Smooth muscle cell (in vitro differentiated cells): ENCODE measurements around the gene ZNF683. TPM values are rescaled to one million over a fixed set of nuclear protein-coding genes. Genes with fewer than 3 reads are reported as not detected.

ENCODE experiments used
- DNase-seq: peaks from one replicate; lab custom pipeline; 2025; ENCODE audit not compliant: unreplicated experiment; lab: John Stamatoyannopoulos, UW
- H2AFZ ChIP-seq: fragments of 200-600 bp; sonication (generic); 2 replicates; pipeline ENCODE4 v1.6.0; 2016; ENCODE audit warnings: antibody characterized with exemption, low read depth, mild to moderate bottlenecking
- H3F3A ChIP-seq: fragments of 200-600 bp; sonication (generic); 2 replicates; pipeline ENCODE4 v1.6.0; 2017; ENCODE audit warnings: antibody characterized with exemption, low read depth
- H3K27ac ChIP-seq: fragments of 200-600 bp; sonication (generic); 2 replicates; pipeline ENCODE4 v1.5.1; 2016; ENCODE audit warnings: low read depth, mild to moderate bottlenecking
- H3K27me3 ChIP-seq: fragments of 200-600 bp; sonication (generic); 2 replicates; pipeline ENCODE4 v1.6.1; 2016; ENCODE audit warnings: low read depth, mild to moderate bottlenecking
- H3K36me3 ChIP-seq: fragments of 200-600 bp; sonication (generic); 2 replicates; pipeline ENCODE4 v1.5.1; 2016; ENCODE audit warnings: low read depth
- H3K4me1 ChIP-seq: fragments of 200-600 bp; sonication (generic); 2 replicates; pipeline ENCODE4 v1.5.1; 2016; ENCODE audit warnings: low read depth
- H3K4me2 ChIP-seq: fragments of 200-600 bp; sonication (generic); 2 replicates; pipeline ENCODE4 v1.6.0; 2016; ENCODE audit warnings: mild to moderate bottlenecking
- H3K4me3 ChIP-seq: fragments of 200-600 bp; sonication (generic); 2 replicates; pipeline ENCODE4 v1.5.1; 2016; ENCODE audit warnings: mild to moderate bottlenecking
- H3K79me2 ChIP-seq: fragments of 200-600 bp; sonication (generic); 2 replicates; pipeline ENCODE4 v1.6.0; 2016; ENCODE audit warnings: low read depth, mild to moderate bottlenecking
- H3K9ac ChIP-seq: fragments of 200-600 bp; sonication (generic); 2 replicates; pipeline ENCODE4 v1.6.0; 2016; ENCODE audit warnings: low read depth
- H3K9me3 ChIP-seq: fragments of 200-600 bp; sonication (generic); replicated peaks from 2 replicates; pipeline ENCODE4 v1.5.1; 2016; ENCODE audit warnings: low read depth
- H4K20me1 ChIP-seq: fragments of 200-600 bp; sonication (generic); 2 replicates; pipeline ENCODE4 v1.6.0; 2016; ENCODE audit warnings: low read depth
- WGBS: methylation state at CpG from one replicate; pipeline ENCODE4 v1.1.7; 2016; ENCODE audit warnings: low lambda C conversion rate; 5-methylcytosine and 5-hydroxymethylcytosine counted together
- polyA plus RNA-seq: library from polyadenylated mRNA; unstranded; fragments of >200 nt; fragmentation: Nextera tagmentation; extraction: Ambion mirVana; gene quantifications from 2 replicates; pipeline ENCODE4 v1.2.1, GENCODE V29; 2016
- total RNA-seq: library from RNA; depleted of rRNA; stranded (reverse); fragments of >200 nt; gene quantifications from 2 replicates; pipeline ENCODE4 v1.2.3, GENCODE V29; 2014
- TF ChIP-seq, protein P1 (sequence below): fragments of 200-600 bp; sonication (generic); IDR thresholded peaks from 2 replicates; pipeline ENCODE4 v1.5.1; 2017; ENCODE audit warnings: borderline replicate concordance, mild to moderate bottlenecking, antibody characterized with exemption; ENCODE audit not compliant: insufficient read depth, poor library complexity, severe bottlenecking

ZNF683 gene
- total and polyA plus RNA-seq, 2 experiments from 2014 or later = not detected

DNA sequence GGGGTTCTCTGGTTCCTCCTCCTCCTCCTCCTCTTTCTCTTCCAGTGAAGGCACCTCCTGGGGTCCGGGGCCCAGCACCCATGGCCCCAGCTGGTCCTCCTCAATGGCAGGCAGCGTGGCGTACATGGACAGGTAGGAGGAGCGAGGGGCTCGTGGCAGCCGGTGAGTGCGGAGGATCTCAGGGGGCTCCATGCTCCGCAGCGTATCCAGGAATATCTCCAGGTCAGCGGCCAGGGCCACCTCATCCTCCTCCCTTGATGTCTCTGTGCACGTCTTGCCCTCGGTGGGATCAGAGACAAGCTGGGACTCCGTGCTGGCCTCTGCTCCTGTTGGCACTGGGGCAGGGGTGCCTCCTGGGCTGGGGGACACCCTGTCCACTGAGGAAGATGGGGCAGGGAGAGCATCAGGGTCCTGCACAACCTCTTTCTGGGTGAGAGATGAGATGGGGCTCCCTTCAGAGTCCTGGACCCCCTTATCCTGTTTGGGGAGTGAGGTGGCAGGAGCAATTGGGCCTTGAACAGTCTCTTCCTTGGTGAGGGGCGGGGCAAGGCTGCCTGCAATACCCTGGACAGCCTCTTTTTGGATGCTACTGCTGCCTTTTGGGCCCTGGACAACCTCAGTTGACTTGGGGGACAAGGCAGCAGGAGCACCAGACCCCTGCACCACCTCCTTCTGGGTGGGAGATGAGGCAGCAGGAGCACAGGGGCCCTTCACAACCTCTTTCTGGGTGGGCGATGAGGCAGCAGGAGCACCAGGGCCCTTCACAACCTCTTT lies 28.2 kb downstream of the ZNF683 start:
- no peaks in the 10 kb centered on the region for H3K27me3 ChIP-seq
- H2AFZ ChIP-seq = no peak overlapping the region
- WGBS = 94% methylated on average over 15 of the region's 15 CpGs

GRCh38 chr1:26340047-26340481 lies 32.5 kb downstream of the ZNF683 start:
- H2AFZ ChIP-seq = no peak overlapping the region
- H3K4me2 ChIP-seq = no peak overlapping the region
- H3F3A ChIP-seq = no peaks in the 10 kb centered on the region
- no peaks in the 10 kb centered on the region for H3K79me2 ChIP-seq
- H3K4me3 ChIP-seq = no peak overlapping the region
- TF ChIP-seq, protein P1, sequence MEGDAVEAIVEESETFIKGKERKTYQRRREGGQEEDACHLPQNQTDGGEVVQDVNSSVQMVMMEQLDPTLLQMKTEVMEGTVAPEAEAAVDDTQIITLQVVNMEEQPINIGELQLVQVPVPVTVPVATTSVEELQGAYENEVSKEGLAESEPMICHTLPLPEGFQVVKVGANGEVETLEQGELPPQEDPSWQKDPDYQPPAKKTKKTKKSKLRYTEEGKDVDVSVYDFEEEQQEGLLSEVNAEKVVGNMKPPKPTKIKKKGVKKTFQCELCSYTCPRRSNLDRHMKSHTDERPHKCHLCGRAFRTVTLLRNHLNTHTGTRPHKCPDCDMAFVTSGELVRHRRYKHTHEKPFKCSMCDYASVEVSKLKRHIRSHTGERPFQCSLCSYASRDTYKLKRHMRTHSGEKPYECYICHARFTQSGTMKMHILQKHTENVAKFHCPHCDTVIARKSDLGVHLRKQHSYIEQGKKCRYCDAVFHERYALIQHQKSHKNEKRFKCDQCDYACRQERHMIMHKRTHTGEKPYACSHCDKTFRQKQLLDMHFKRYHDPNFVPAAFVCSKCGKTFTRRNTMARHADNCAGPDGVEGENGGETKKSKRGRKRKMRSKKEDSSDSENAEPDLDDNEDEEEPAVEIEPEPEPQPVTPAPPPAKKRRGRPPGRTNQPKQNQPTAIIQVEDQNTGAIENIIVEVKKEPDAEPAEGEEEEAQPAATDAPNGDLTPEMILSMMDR = no peak
- no peak overlapping the region for H3K9ac ChIP-seq
- DNase-seq = no peak
- H3K27me3 ChIP-seq = peaks cover 10% of the 10 kb centered on the region
- H3K36me3 ChIP-seq = no peaks in the 10 kb centered on the region
- H3K4me1 ChIP-seq = peaks cover 10% of the 10 kb centered on the region
- H3K9me3 ChIP-seq = no peaks in the 10 kb centered on the region
- no peak overlapping the region for H3K27ac ChIP-seq
- no peaks in the 10 kb centered on the region for H4K20me1 ChIP-seq
- WGBS = 90% methylated on average over 4 of the region's 4 CpGs

More for the DNA sequence above, 28.2 kb downstream of the ZNF683 start:
- no peak overlapping the region for H3K9ac ChIP-seq
- H3K4me1 ChIP-seq = no peaks in the 10 kb centered on the region
- TF ChIP-seq, protein P1 = no peak
- no peak overlapping the region for H3K27ac ChIP-seq
- H3K79me2 ChIP-seq = no peaks in the 10 kb centered on the region
- no peak overlapping the region for H3K4me3 ChIP-seq
- peaks cover under 1% of the 10 kb centered on the region for H3F3A ChIP-seq
- H3K9me3 ChIP-seq = no peaks in the 10 kb centered on the region
- H3K36me3 ChIP-seq = no peaks in the 10 kb centered on the region
- DNase-seq = no peak
- H4K20me1 ChIP-seq = no peaks in the 10 kb centered on the region
- H3K4me2 ChIP-seq = no peak overlapping the region

- no peak overlapping the region for H3K9ac ChIP-seq
- H3K27ac ChIP-seq = no peak overlapping the region
- H3K4me1 ChIP-seq = peaks cover 10% of the 10 kb centered on the region
- H3K4me2 ChIP-seq = no peak overlapping the region
- TF ChIP-seq, protein P1 = no peak
- no peaks in the 10 kb centered on the region for H3K79me2 ChIP-seq
- H3K27me3 ChIP-seq = peaks cover 16% of the 10 kb centered on the region
- no peaks in the 10 kb centered on the region for H3F3A ChIP-seq
- no peaks in the 10 kb centered on the region for H3K36me3 ChIP-seq
- no peaks in the 10 kb centered on the region for H4K20me1 ChIP-seq
- H3K9me3 ChIP-seq = no peaks in the 10 kb centered on the region
- DNase-seq = no peak
- H2AFZ ChIP-seq = no peak overlapping the region
- H3K4me3 ChIP-seq = no peak overlapping the region
- 94% methylated on average over 1 of the region's 1 CpG for WGBS
These were observed 33.9 kb downstream of the ZNF683 start for GRCh38 chr1:26338670-26339069.

GRCh38 chr1:26337625-26338024 lies 34.9 kb downstream of the ZNF683 start:
- DNase-seq = no peak
- no peaks in the 10 kb centered on the region for H3K9me3 ChIP-seq
- H3K79me2 ChIP-seq = no peaks in the 10 kb centered on the region
- no peaks in the 10 kb centered on the region for H3K36me3 ChIP-seq
- TF ChIP-seq, protein P1 = no peak
- H3K4me3 ChIP-seq = no peak overlapping the region
- peaks cover 10% of the 10 kb centered on the region for H3K4me1 ChIP-seq
- H3K27ac ChIP-seq = no peak overlapping the region
- H3K4me2 ChIP-seq = no peak overlapping the region
- WGBS = 86% methylated on average over 4 of the region's 4 CpGs
- H2AFZ ChIP-seq = no peak overlapping the region
- peaks cover 16% of the 10 kb centered on the region for H3K27me3 ChIP-seq
- no peaks in the 10 kb centered on the region for H4K20me1 ChIP-seq
- H3F3A ChIP-seq = no peaks in the 10 kb centered on the region
- H3K9ac ChIP-seq = no peak overlapping the region
